ENCODE results near the gene FLOT1.

DNA sequence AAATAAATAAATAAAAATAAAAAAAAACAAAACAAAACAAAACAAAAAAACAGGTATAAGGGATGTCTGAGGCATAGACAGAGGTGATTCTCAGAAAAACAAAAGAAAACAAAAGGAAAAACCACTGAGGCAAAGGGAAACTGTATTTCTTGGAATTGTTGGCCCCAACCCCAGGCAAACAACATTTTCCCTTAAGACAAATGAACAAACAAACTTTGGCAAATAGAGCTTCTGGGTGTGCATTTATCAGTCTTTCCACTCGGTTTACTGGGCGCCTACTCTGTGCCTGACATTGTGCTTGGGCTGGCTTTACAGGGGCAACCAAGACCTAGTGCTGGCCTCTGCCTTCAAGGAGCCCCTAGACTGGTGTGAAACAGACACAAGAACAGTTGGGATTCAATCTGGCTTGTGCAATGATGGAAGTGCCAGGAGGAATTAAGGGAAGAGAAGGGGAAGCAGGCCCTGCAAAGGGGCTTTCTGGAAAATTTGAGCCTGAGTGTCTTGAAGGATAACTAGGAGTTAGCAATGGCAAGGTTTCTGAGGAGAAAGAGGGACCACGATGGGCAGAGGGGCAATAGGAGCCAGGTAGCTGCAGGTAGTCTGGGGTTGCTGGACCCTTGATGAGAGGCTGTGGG lies 35.6 kb upstream of the FLOT1 start:
- TF ChIP-seq POLR2AphosphoS5 (IDR thresholded peaks at IDR 0.05; ENCODE audit: low read depth, low read length) (no peak), TAF1 (IDR thresholded peaks at IDR 0.05; ENCODE audit: borderline replicate concordance, low read depth, low read length) (no peak), POLR2A (IDR thresholded peaks at IDR 0.05; ENCODE audit: low read depth, low read length) (no peak)
